ENCODE results near the gene DENND5B. TPM values are rescaled to one million over a fixed set of nuclear protein-coding genes. Genes with fewer than 3 reads are reported as not detected.

DENND5B gene
- total RNA-seq, 1 experiment from 2014 or later, result 9.2 TPM

GRCh38 chr12:31521964-31522363 lies 69.0 kb downstream of the DENND5B start:
- Histone ChIP-seq H3K9me3 (ENCODE audit: insufficient read depth, low read depth) (no peaks in the 10 kb centered on the region), H3K4me1 (replicated peaks; ENCODE audit: insufficient read depth) (peaks cover 31% of the 10 kb centered on the region), H3F3A (ENCODE audit: insufficient read depth, low read depth) (peaks cover 19% of the 10 kb centered on the region), H3K9me2 (ENCODE audit: insufficient read depth) (no peaks in the 10 kb centered on the region), H3K79me2 (ENCODE audit: low read depth) (no peaks in the 10 kb centered on the region), H3K27ac (no peak overlapping the region), H2AFZ (no peak overlapping the region; the same call in 1 of the 2 replicates), H3K27me3 (ENCODE audit: insufficient read depth, low read depth) (no peaks in the 10 kb centered on the region), H4K20me1 (ENCODE audit: insufficient read depth) (no peaks in the 10 kb centered on the region), H3K36me3 (ENCODE audit: low read depth) (no peaks in the 10 kb centered on the region), H3K4me2 (no peak overlapping the region), H3K4me3 (no peak overlapping the region)
- POLR2A ChIA-PET (ENCODE audit: unreplicated experiment), result no interaction called here
- BruUV-seq (replicated peaks), result no TSS peak
- intact Hi-C loops (cut with micrococcal nuclease; ENCODE audit: unreplicated experiment), result no loop called here
- no peak for TF ChIP-seq EZH2 (IDR thresholded peaks at IDR 0.05; ENCODE audit: low read depth)
- TF ChIP-seq CTCF (conservative IDR thresholded peaks at IDR 0.05), result no peak
- CTCF ChIA-PET, result no interaction called here
- DNase-seq, result no peak

- CTCF ChIA-PET, result no interaction called here
- TF ChIP-seq CTCF (conservative IDR thresholded peaks at IDR 0.05) (no peak), EZH2 (IDR thresholded peaks at IDR 0.05; ENCODE audit: low read depth) (no peak)
- Histone ChIP-seq H3K27ac (peak overlapping the region; percentile 77), H3K9me2 (ENCODE audit: insufficient read depth) (no peaks in the 10 kb centered on the region), H3K79me2 (ENCODE audit: low read depth) (no peaks in the 10 kb centered on the region), H2AFZ (no peak overlapping the region), H3K36me3 (ENCODE audit: low read depth) (no peaks in the 10 kb centered on the region), H4K20me1 (ENCODE audit: insufficient read depth) (no peaks in the 10 kb centered on the region), H3K4me3 (no peak overlapping the region), H3K9me3 (ENCODE audit: insufficient read depth, low read depth) (no peaks in the 10 kb centered on the region), H3K4me1 (replicated peaks; ENCODE audit: insufficient read depth) (peaks cover 31% of the 10 kb centered on the region), H3K4me2 (peak overlapping the region; percentile 37), H3F3A (ENCODE audit: insufficient read depth, low read depth) (peaks cover 19% of the 10 kb centered on the region), H3K27me3 (ENCODE audit: insufficient read depth, low read depth) (no peaks in the 10 kb centered on the region)
- intact Hi-C loops (cut with micrococcal nuclease; ENCODE audit: unreplicated experiment), result loop anchor here (2.0 kb wide), 2 partner anchors 71 to 117 kb away; partner anchors contain the start of gene DENND5B
- no peak for DNase-seq
- no TSS peak for BruUV-seq (replicated peaks)
- POLR2A ChIA-PET (ENCODE audit: unreplicated experiment), result interaction anchor here (0.9 kb wide), 1 partner anchor 197 kb away, joined by 5 read pairs; no protein-coding TSS in a partner anchor
These were observed 71.4 kb downstream of the DENND5B start for GRCh38 chr12:31519511-31519910.

GRCh38 chr12:31518680-31519227 lies 72.2 kb downstream of the DENND5B start:
- Histone ChIP-seq H3K79me2 (ENCODE audit: low read depth) (no peaks in the 10 kb centered on the region), H2AFZ (no peak overlapping the region), H3K4me2 (peak overlapping the region; percentile 37), H3K36me3 (ENCODE audit: low read depth) (no peaks in the 10 kb centered on the region), H3K27ac (peak overlapping the region; percentile 77), H3K9me2 (ENCODE audit: insufficient read depth) (no peaks in the 10 kb centered on the region), H4K20me1 (ENCODE audit: insufficient read depth) (no peaks in the 10 kb centered on the region), H3K9me3 (ENCODE audit: insufficient read depth, low read depth) (no peaks in the 10 kb centered on the region), H3K27me3 (ENCODE audit: insufficient read depth, low read depth) (no peaks in the 10 kb centered on the region), H3F3A (ENCODE audit: insufficient read depth, low read depth) (peaks cover 19% of the 10 kb centered on the region), H3K4me3 (no peak overlapping the region), H3K4me1 (replicated peaks; ENCODE audit: insufficient read depth) (peaks cover 31% of the 10 kb centered on the region)
- POLR2A ChIA-PET (ENCODE audit: unreplicated experiment), result interaction anchor here (0.6 to 1.0 kb wide), 7 partner anchors 10 to 444 kb away, joined by 3 to 11 read pairs (median 4); no protein-coding TSS in a partner anchor
- intact Hi-C loops (cut with micrococcal nuclease; ENCODE audit: unreplicated experiment), result loop anchor here (1.0 to 2.0 kb wide), 3 partner anchors 27 to 118 kb away; partner anchors contain the start of gene DENND5B
- TF ChIP-seq CTCF (conservative IDR thresholded peaks at IDR 0.05), result no peak
- TF ChIP-seq EZH2 (IDR thresholded peaks at IDR 0.05; ENCODE audit: low read depth), result no peak
- CTCF ChIA-PET, result interaction anchor here (1.2 to 1.4 kb wide), 2 partner anchors 116 to 668 kb away, joined by 3 to 6 read pairs; no protein-coding TSS in a partner anchor
- peak; percentile 82 to 93 for DNase-seq
- no TSS peak for BruUV-seq (replicated peaks)
